DMS114 treated with DMSO at 0.1 percent for 48 hours (cell line): ENCODE data around the gene ZNF165.
"Not testable (repeated sequence)": the region's sequence is repeated elsewhere in the genome, so short reads cannot be mapped to it uniquely, and the experiment has no call there.

Source experiments
- DNase-seq: peaks from one replicate; lab custom pipeline; 2025; ENCODE audit not compliant: unreplicated experiment; lab: John Stamatoyannopoulos, UW

The ZNF165 gene

GRCh38 chr6:28118217-28118616 lies 37.8 kb downstream of the ZNF165 start:
- DNase-seq = no peak

DNA sequence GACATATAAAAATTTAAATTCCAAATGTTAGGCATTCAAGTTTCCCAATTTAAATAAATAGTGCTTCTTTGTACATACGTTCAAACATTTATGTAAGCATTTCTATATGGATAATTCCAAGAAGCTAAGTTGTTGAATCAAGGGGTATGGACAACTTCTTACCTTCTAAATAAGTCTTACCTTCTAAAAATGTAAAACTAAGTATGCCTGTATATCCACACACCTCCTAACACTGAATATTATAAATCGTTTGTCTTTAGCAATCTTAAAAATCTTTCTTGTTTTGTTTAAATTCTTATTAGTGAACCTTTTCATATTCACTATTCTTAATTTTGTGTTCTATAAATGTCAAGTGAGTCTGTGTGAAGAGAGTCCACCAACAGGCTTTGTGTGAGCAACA lies 41.5 kb downstream of the ZNF165 start:
- DNase-seq = no peak

DNA sequence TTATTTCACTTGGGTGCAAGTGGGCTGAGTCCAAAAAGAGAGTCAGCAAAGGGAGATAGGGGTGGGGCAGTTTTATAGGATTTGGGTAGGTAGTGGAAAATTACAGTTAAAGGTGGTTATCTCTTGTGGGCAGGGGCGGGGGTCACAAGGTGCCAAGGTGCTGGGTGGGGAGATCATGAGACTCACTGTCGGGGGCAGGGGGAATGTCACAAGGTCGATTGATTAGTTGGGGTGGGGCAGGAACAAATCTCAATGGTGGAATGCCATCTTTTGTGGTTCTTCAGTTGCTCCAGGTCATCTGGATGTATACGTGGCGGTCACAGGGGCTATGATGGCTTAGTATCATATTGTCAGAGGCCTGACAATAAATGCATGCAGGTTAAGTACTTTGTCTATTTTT lies 41.9 kb downstream of the ZNF165 start:
- DNase-seq = not testable (repeated sequence)

DNA sequence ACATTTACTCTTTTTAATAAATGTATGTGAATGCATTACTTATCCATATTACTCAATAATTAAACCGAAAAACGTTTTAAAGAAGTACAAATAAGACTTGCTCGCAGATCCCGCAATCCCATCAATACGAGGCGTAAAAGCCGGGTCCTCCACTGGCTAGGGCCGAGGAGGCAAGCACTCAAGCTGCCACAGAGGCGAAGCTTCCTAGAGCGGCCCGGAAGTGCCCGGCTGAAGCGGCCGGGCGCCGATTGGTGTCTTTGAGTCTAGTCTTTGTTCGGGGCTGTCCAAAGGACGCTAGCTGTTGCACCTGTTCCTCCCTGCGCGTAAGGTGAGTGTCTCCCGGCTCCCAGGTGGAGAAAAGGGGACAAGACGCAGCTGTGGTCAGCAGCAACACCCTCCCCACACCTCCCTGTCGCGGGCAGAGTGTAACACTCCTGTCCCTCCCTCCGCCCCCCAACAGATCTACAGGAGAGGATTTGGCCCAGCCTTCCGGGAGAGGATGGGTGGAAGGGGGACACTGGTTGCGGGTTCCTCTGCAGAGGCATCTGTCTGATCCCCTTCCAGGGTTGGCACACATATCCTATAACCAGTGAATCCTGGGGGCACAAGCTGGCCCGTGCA lies 44.1 kb downstream of the ZNF165 start, which contains the start of gene ZSCAN16:
Gene ZSCAN16 (plus strand): TSS at position 260 of the 621 bp plus-strand sequence. CDS start 835 bp downstream, outside the sequence.
- peak; percentile 85 for DNase-seq

DNA sequence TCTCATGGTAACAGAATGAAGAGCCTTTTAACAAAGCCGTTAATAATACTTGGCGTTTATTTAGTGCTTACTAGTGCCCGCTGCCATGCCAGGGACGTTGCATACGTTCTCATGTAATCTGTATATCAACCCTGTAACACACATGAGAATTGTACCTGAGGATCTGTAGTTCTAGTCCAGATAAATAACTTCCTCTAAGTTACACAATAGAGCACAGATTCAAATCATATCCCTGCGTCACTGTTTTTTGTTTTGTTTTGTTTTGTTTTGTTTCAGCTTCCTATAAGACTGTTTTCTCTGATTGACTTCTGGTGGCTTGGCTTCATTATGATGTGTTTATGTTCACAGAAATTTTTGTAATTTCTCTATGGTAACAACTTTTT lies 44.6 kb downstream of the ZNF165 start:
- DNase-seq = no peak

DNA sequence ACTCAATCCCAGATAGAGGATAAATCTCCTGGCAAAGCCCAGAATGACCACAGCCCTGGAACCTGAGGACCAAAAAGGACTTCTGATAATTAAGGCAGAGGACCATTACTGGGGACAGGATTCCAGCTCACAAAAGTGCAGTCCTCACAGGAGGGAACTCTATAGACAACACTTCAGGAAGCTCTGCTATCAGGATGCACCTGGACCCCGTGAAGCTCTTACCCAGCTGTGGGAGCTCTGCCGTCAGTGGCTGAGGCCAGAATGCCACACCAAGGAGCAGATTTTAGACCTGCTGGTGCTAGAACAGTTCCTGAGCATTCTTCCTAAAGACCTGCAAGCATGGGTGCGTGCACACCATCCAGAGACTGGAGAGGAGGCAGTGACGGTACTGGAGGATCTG lies 45.0 kb downstream of the ZNF165 start:
- no peak for DNase-seq

- peak; percentile 79 for DNase-seq
Observed at GRCh38 chr6:28134015-28134414, 53.6 kb downstream of the ZNF165 start.

GRCh38 chr6:28134716-28135115 lies 54.3 kb downstream of the ZNF165 start:
- DNase-seq = no peak

GRCh38 chr6:28135393-28135792 lies 55.0 kb downstream of the ZNF165 start:
- DNase-seq = no peak

DNA sequence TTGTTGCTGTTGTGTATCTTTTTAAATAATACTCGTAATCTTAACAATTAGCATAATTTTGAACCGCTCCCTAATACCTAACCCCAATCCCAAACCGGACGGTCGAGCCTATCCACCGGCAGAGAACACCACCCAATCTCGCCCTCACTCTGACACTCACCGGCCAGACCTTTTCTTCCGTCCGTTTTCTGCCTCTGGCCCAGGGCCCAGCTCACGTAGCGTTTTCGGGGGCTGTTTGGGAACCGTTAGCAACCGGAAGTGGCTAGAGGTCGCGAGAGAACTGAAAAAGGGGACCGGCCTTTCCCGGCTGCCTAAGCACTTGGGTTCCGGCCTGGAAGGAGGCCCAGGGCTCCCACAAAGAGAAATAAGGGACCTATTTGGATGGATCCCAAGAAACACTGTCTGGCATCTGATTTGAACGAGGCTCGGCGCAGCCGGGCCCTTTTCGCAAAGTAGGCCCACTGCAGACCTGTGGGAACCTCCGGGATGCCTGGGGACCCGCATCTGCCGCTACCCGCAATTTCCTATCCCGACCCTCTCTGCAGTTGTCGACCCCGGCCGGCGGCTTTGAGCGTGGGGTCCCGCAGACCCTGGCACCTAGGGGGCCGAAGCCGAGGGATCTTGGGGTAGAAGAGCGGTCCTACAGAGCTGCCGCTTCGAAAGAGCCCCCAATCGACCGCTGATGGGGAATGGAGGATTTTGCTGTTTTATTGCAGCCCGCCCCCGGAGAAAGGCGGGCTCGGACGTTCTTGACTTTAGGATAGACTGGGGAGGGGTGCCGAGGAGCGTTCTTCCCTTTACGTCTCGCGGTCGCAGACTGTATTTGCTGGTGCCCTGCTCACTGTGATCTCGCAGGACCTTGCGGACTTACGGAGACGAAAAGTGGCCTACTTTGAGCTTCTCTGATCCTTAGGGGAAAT lies 56.5 kb downstream of the ZNF165 start:
- DNase-seq = peak; percentile 90

DNA sequence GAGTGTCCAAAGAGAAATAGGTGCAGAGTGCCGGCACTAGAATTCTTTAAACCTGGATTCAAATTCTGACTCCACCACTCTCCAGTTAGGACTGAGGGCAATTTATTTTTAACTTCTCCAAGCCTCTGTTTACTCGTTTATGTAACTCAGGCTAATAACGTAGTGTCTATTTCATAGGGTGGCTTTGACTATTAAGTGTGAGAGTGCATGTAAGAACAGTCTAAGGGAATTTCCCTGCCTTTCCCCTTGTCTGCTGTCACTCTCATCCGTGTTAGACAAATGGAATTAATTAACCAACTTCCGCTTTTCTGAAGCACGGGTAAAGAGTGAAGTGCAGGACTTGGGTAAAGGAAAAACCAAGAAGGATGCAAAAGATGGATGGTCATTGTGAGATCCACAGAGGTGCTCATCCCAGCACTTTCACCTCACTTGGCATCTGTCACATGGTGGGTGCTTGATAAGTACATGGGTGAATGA lies 57.2 kb downstream of the ZNF165 start:
- no peak for DNase-seq
